ENCODE data around the gene RAB43.
"Not testable (repeated sequence)": the region's sequence is repeated elsewhere in the genome, so short reads cannot be mapped to it uniquely, and the experiment has no call there.

DNA sequence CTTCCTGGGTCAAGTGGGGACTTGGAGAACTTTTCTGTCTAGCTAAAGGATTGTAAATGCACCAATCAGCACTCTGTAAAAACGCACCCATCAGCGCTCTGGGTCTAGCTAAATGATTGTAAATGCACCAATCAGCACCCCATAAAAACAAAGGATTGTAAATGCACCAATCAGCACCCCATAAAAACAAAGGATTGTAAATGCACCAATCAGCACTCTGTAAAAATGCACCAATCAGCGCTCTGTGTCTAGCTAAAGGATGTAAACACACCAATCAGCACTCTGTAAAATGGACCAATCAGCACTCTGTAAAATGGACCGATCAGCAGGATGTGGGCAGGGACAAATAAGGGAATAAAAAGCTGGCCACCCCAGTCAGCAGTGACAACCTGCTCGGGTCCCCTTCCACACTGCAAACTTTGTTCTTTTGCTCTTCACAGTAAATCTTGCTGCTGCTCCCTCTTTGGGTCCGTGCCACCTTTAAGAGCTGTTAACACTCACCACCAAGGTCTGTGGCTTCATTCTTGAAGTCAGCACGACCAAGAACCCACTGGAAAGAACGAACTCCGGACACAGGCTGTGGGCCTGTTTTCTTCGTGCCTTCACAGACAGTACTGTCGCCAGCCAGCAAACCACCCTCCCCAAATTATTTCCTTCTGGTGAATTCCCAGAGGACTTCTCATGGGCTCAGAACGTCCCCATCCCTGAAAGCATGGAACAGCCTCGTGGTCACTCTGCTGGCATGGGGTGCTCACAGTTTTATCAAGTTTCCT lies 52.1 kb downstream of the RAB43 start:
- TF ChIP-seq POLR2A (IDR thresholded peaks at IDR 0.05; ENCODE audit: low read depth, low read length); TAF1 (IDR thresholded peaks at IDR 0.05; ENCODE audit: low read depth, low read length); PAX5 (IDR thresholded peaks at IDR 0.05; ENCODE audit: insufficient read depth, low read length, severe bottlenecking): not testable (repeated sequence)
